Neural cell (in vitro differentiated cells): ENCODE measurements around the gene GPR146.
"Not testable (repeated sequence)": the region's sequence is repeated elsewhere in the genome, so short reads cannot be mapped to it uniquely, and the experiment has no call there.

Source experiments
- EP300 ChIP-seq: fragments of 450-650 bp; conservative IDR thresholded peaks from 2 replicates; pipeline ENCODE4 v1.6.1; 2014; ENCODE audit warnings: antibody characterized with exemption, mild to moderate bottlenecking, moderate library complexity; ENCODE audit not compliant: poor library complexity, severe bottlenecking
- EZH2 ChIP-seq: fragments of 200-600, 300-800 bp; shearing (Covaris generic), sonication (generic); IDR thresholded peaks from 2 replicates; pipeline ENCODE4 v1.6.1; 2014; ENCODE audit warnings: antibody characterized with exemption, low read length, borderline replicate concordance, mild to moderate bottlenecking; ENCODE audit not compliant: insufficient read depth, poor library complexity, severe bottlenecking
- MXI1 ChIP-seq: fragments of 450-650 bp; conservative IDR thresholded peaks from 2 replicates; pipeline ENCODE4 v1.6.1; 2014; ENCODE audit warnings: antibody characterized with exemption, mild to moderate bottlenecking; ENCODE audit not compliant: poor library complexity, severe bottlenecking
- POLR2AphosphoS5 ChIP-seq: IDR thresholded peaks from 2 replicates; pipeline ENCODE4 v1.6.1; 2012
- TAF1 ChIP-seq: IDR thresholded peaks from 2 replicates; pipeline ENCODE4 v1.6.1; 2012; ENCODE audit warnings: low read depth
- TF ChIP-seq, protein P1 (sequence below): fragments of 450-650 bp; IDR thresholded peaks from 2 replicates; pipeline ENCODE4 v1.5.1; 2014; ENCODE audit warnings: antibody characterized with exemption, mild to moderate bottlenecking, moderate library complexity; ENCODE audit not compliant: poor library complexity, severe bottlenecking
- TF ChIP-seq, protein P2 (sequence below): IDR thresholded peaks from 2 replicates; pipeline ENCODE4 v1.6.1; 2012; ENCODE audit warnings: borderline replicate concordance

DNA sequence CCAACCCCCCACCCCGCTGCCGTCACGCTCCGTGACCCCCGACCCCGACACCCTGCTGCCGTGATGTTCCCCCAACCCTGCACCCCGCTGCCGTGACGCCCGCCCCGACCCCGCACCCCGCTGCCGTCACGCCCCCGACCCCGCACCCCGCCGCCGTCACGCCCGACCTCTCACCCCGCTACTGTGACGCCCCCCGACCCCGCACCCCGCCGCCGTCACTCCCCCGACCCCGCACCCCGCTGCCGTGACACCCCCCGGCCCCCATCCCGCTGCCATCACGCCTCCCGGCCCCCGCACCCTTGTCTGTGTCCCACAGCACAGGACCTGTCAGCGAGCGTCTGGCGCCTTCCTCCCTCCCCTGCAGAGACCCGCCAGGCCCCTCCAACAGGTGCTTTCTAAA lies 29.7 kb downstream of the GPR146 start:
- TF ChIP-seq, protein P1, sequence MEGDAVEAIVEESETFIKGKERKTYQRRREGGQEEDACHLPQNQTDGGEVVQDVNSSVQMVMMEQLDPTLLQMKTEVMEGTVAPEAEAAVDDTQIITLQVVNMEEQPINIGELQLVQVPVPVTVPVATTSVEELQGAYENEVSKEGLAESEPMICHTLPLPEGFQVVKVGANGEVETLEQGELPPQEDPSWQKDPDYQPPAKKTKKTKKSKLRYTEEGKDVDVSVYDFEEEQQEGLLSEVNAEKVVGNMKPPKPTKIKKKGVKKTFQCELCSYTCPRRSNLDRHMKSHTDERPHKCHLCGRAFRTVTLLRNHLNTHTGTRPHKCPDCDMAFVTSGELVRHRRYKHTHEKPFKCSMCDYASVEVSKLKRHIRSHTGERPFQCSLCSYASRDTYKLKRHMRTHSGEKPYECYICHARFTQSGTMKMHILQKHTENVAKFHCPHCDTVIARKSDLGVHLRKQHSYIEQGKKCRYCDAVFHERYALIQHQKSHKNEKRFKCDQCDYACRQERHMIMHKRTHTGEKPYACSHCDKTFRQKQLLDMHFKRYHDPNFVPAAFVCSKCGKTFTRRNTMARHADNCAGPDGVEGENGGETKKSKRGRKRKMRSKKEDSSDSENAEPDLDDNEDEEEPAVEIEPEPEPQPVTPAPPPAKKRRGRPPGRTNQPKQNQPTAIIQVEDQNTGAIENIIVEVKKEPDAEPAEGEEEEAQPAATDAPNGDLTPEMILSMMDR = not testable (repeated sequence)
- TF ChIP-seq TAF1, EZH2, EP300, MXI1, POLR2AphosphoS5: not testable (repeated sequence)
- TF ChIP-seq, protein P2, sequence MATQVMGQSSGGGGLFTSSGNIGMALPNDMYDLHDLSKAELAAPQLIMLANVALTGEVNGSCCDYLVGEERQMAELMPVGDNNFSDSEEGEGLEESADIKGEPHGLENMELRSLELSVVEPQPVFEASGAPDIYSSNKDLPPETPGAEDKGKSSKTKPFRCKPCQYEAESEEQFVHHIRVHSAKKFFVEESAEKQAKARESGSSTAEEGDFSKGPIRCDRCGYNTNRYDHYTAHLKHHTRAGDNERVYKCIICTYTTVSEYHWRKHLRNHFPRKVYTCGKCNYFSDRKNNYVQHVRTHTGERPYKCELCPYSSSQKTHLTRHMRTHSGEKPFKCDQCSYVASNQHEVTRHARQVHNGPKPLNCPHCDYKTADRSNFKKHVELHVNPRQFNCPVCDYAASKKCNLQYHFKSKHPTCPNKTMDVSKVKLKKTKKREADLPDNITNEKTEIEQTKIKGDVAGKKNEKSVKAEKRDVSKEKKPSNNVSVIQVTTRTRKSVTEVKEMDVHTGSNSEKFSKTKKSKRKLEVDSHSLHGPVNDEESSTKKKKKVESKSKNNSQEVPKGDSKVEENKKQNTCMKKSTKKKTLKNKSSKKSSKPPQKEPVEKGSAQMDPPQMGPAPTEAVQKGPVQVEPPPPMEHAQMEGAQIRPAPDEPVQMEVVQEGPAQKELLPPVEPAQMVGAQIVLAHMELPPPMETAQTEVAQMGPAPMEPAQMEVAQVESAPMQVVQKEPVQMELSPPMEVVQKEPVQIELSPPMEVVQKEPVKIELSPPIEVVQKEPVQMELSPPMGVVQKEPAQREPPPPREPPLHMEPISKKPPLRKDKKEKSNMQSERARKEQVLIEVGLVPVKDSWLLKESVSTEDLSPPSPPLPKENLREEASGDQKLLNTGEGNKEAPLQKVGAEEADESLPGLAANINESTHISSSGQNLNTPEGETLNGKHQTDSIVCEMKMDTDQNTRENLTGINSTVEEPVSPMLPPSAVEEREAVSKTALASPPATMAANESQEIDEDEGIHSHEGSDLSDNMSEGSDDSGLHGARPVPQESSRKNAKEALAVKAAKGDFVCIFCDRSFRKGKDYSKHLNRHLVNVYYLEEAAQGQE = not testable (repeated sequence)
